Measurements from ENCODE around the gene OBSL1.

Gene OBSL1

GRCh38 chr2:219514196-219514761, 57.1 kb downstream of the OBSL1 start, which contains the start of gene ASIC4:
Gene ASIC4 (plus strand): TSS chr2:219514482. CDS start chr2:219514725, 243 bp downstream.
- Histone ChIP-seq H3K27ac (ENCODE audit: low read depth in 2 of 2, low read length in 2 of 2) (no peak within 1 kb of the TSS), H3K27me3 (ENCODE audit: control insufficient read depth in 2 of 2, insufficient read depth in 2 of 2, low read length in 2 of 2) (peaks cover 43 to 72% of the 10 kb centered on the region in 2 donors), H3K9me3 (ENCODE audit: control insufficient read depth in 2 of 2, low read length in 2 of 2) (no peaks in the 10 kb centered on the region), H3K4me3 (ENCODE audit: low read length in 2 of 2) (no peak within 1 kb of the TSS), H3K9ac (ENCODE audit: low read depth in 1 of 2, low read length in 2 of 2) (no peak within 1 kb of the TSS), H3K4me1 (ENCODE audit: control insufficient read depth in 2 of 2, insufficient read depth in 2 of 2, low read length in 2 of 2) (peaks cover 6 to 7% of the 10 kb centered on the region in 2 donors), H3K36me3 (ENCODE audit: control insufficient read depth in 2 of 2, insufficient read depth in 2 of 2, low read length in 2 of 2) (no peaks in the 10 kb centered on the region)

- no peaks in the 10 kb centered on the region for H3K36me3 ChIP-seq (ENCODE audit: control insufficient read depth in 2 of 2, insufficient read depth in 2 of 2, low read length in 2 of 2)
- no peak overlapping the region for H3K9ac ChIP-seq (ENCODE audit: low read depth in 1 of 2, low read length in 2 of 2)
- no peaks in the 10 kb centered on the region for H3K9me3 ChIP-seq (ENCODE audit: control insufficient read depth in 2 of 2, low read length in 2 of 2)
- H3K27me3 ChIP-seq (ENCODE audit: control insufficient read depth in 2 of 2, insufficient read depth in 2 of 2, low read length in 2 of 2): peaks cover 43 to 72% of the 10 kb centered on the region in 2 donors
- H3K4me1 ChIP-seq (ENCODE audit: control insufficient read depth in 2 of 2, insufficient read depth in 2 of 2, low read length in 2 of 2): peaks cover 6 to 7% of the 10 kb centered on the region in 2 donors
- H3K4me3 ChIP-seq (ENCODE audit: low read length in 2 of 2): no peak overlapping the region
- H3K27ac ChIP-seq (ENCODE audit: low read depth in 2 of 2, low read length in 2 of 2): no peak overlapping the region
Observed at GRCh38 chr2:219513787-219514186, 57.6 kb downstream of the OBSL1 start.

GRCh38 chr2:219512524-219513216, 58.7 kb downstream of the OBSL1 start:
- Histone ChIP-seq H3K9ac (ENCODE audit: low read depth in 1 of 2, low read length in 2 of 2) (no peak overlapping the region), H3K9me3 (ENCODE audit: control insufficient read depth in 2 of 2, low read length in 2 of 2) (no peaks in the 10 kb centered on the region), H3K27ac (ENCODE audit: low read depth in 2 of 2, low read length in 2 of 2) (no peak overlapping the region), H3K27me3 (ENCODE audit: control insufficient read depth in 2 of 2, insufficient read depth in 2 of 2, low read length in 2 of 2) (peaks cover 36 to 64% of the 10 kb centered on the region in 2 donors), H3K4me1 (ENCODE audit: control insufficient read depth in 2 of 2, insufficient read depth in 2 of 2, low read length in 2 of 2) (peaks cover 6 to 7% of the 10 kb centered on the region in 2 donors), H3K36me3 (ENCODE audit: control insufficient read depth in 2 of 2, insufficient read depth in 2 of 2, low read length in 2 of 2) (no peaks in the 10 kb centered on the region), H3K4me3 (ENCODE audit: low read length in 2 of 2) (no peak overlapping the region)

- Histone ChIP-seq H3K4me3 (ENCODE audit: low read length in 2 of 2) (no peak overlapping the region), H3K27me3 (ENCODE audit: control insufficient read depth in 2 of 2, insufficient read depth in 2 of 2, low read length in 2 of 2) (peaks cover 29 to 55% of the 10 kb centered on the region in 2 donors), H3K9ac (ENCODE audit: low read depth in 1 of 2, low read length in 2 of 2) (no peak overlapping the region), H3K9me3 (ENCODE audit: control insufficient read depth in 2 of 2, low read length in 2 of 2) (no peaks in the 10 kb centered on the region), H3K36me3 (ENCODE audit: control insufficient read depth in 2 of 2, insufficient read depth in 2 of 2, low read length in 2 of 2) (peaks cover 0 to 3% of the 10 kb centered on the region in 2 donors), H3K27ac (ENCODE audit: low read depth in 2 of 2, low read length in 2 of 2) (no peak overlapping the region), H3K4me1 (ENCODE audit: control insufficient read depth in 2 of 2, insufficient read depth in 2 of 2, low read length in 2 of 2) (peaks cover 6 to 7% of the 10 kb centered on the region in 2 donors)
Observed at GRCh38 chr2:219511547-219512325, 59.6 kb downstream of the OBSL1 start.

GRCh38 chr2:219510512-219511135, 60.7 kb downstream of the OBSL1 start:
- no peak overlapping the region for H3K9ac ChIP-seq (ENCODE audit: low read depth in 1 of 2, low read length in 2 of 2)
- no peak overlapping the region for H3K4me3 ChIP-seq (ENCODE audit: low read length in 2 of 2)
- peaks cover 6 to 7% of the 10 kb centered on the region in 2 donors for H3K4me1 ChIP-seq (ENCODE audit: control insufficient read depth in 2 of 2, insufficient read depth in 2 of 2, low read length in 2 of 2)
- H3K9me3 ChIP-seq (ENCODE audit: control insufficient read depth in 2 of 2, low read length in 2 of 2): no peaks in the 10 kb centered on the region
- peaks cover 18 to 50% of the 10 kb centered on the region in 2 donors for H3K27me3 ChIP-seq (ENCODE audit: control insufficient read depth in 2 of 2, insufficient read depth in 2 of 2, low read length in 2 of 2)
- peaks cover 5 to 7% of the 10 kb centered on the region in 2 donors for H3K36me3 ChIP-seq (ENCODE audit: control insufficient read depth in 2 of 2, insufficient read depth in 2 of 2, low read length in 2 of 2)
- no peak overlapping the region for H3K27ac ChIP-seq (ENCODE audit: low read depth in 2 of 2, low read length in 2 of 2)

- Histone ChIP-seq H3K27ac (ENCODE audit: low read depth in 2 of 2, low read length in 2 of 2) (no peak overlapping the region), H3K9me3 (ENCODE audit: control insufficient read depth in 2 of 2, low read length in 2 of 2) (no peaks in the 10 kb centered on the region), H3K27me3 (ENCODE audit: control insufficient read depth in 2 of 2, insufficient read depth in 2 of 2, low read length in 2 of 2) (peaks cover 17 to 43% of the 10 kb centered on the region in 2 donors), H3K9ac (ENCODE audit: low read depth in 1 of 2, low read length in 2 of 2) (no peak overlapping the region), H3K4me1 (ENCODE audit: control insufficient read depth in 2 of 2, insufficient read depth in 2 of 2, low read length in 2 of 2) (peaks cover 6 to 7% of the 10 kb centered on the region in 2 donors), H3K4me3 (ENCODE audit: low read length in 2 of 2) (peak overlapping the region in 1 of 2 donors; percentile 13), H3K36me3 (ENCODE audit: control insufficient read depth in 2 of 2, insufficient read depth in 2 of 2, low read length in 2 of 2) (peaks cover 12 to 13% of the 10 kb centered on the region in 2 donors)
Observed at GRCh38 chr2:219509780-219510511, 61.4 kb downstream of the OBSL1 start.

GRCh38 chr2:219508971-219509779, 62.2 kb downstream of the OBSL1 start:
- Histone ChIP-seq H3K9me3 (ENCODE audit: control insufficient read depth in 2 of 2, low read length in 2 of 2) (no peaks in the 10 kb centered on the region), H3K9ac (ENCODE audit: low read depth in 1 of 2, low read length in 2 of 2) (no peak overlapping the region), H3K4me1 (ENCODE audit: control insufficient read depth in 2 of 2, insufficient read depth in 2 of 2, low read length in 2 of 2) (peaks cover 6 to 7% of the 10 kb centered on the region in 2 donors), H3K4me3 (ENCODE audit: low read length in 2 of 2) (no peak overlapping the region), H3K27me3 (ENCODE audit: control insufficient read depth in 2 of 2, insufficient read depth in 2 of 2, low read length in 2 of 2) (peaks cover 14 to 36% of the 10 kb centered on the region in 2 donors), H3K36me3 (ENCODE audit: control insufficient read depth in 2 of 2, insufficient read depth in 2 of 2, low read length in 2 of 2) (peaks cover 17 to 20% of the 10 kb centered on the region in 2 donors), H3K27ac (ENCODE audit: low read depth in 2 of 2, low read length in 2 of 2) (no peak overlapping the region)

GRCh38 chr2:219508444-219508734, 63.0 kb downstream of the OBSL1 start:
- Histone ChIP-seq H3K27ac (ENCODE audit: low read depth in 2 of 2, low read length in 2 of 2) (no peak overlapping the region), H3K9me3 (ENCODE audit: control insufficient read depth in 2 of 2, low read length in 2 of 2) (no peaks in the 10 kb centered on the region), H3K4me1 (ENCODE audit: control insufficient read depth in 2 of 2, insufficient read depth in 2 of 2, low read length in 2 of 2) (peaks cover 5 to 6% of the 10 kb centered on the region in 2 donors), H3K27me3 (ENCODE audit: control insufficient read depth in 2 of 2, insufficient read depth in 2 of 2, low read length in 2 of 2) (peaks cover 14 to 28% of the 10 kb centered on the region in 2 donors), H3K9ac (ENCODE audit: low read depth in 1 of 2, low read length in 2 of 2) (no peak overlapping the region), H3K36me3 (ENCODE audit: control insufficient read depth in 2 of 2, insufficient read depth in 2 of 2, low read length in 2 of 2) (peaks cover 24 to 28% of the 10 kb centered on the region in 2 donors), H3K4me3 (ENCODE audit: low read length in 2 of 2) (no peak overlapping the region)
